NCI-H2196 treated with DMSO at 0.1 percent for 48 hours (cell line): Measurements from ENCODE around the gene CLSTN1.
A peak's percentile ranks its signal among the peaks of the same experiment; 100 is the strongest.
"Not testable (repeated sequence)": the region's sequence is repeated elsewhere in the genome, so short reads cannot be mapped to it uniquely, and the experiment has no call there.

Source experiments
- DNase-seq: peaks from one replicate; lab custom pipeline; 2025; ENCODE audit not compliant: unreplicated experiment; lab: John Stamatoyannopoulos, UW

The CLSTN1 gene

GRCh38 chr1:9801909-9802308, 21.9 kb downstream of the CLSTN1 start:
- DNase-seq, result no peak

DNA sequence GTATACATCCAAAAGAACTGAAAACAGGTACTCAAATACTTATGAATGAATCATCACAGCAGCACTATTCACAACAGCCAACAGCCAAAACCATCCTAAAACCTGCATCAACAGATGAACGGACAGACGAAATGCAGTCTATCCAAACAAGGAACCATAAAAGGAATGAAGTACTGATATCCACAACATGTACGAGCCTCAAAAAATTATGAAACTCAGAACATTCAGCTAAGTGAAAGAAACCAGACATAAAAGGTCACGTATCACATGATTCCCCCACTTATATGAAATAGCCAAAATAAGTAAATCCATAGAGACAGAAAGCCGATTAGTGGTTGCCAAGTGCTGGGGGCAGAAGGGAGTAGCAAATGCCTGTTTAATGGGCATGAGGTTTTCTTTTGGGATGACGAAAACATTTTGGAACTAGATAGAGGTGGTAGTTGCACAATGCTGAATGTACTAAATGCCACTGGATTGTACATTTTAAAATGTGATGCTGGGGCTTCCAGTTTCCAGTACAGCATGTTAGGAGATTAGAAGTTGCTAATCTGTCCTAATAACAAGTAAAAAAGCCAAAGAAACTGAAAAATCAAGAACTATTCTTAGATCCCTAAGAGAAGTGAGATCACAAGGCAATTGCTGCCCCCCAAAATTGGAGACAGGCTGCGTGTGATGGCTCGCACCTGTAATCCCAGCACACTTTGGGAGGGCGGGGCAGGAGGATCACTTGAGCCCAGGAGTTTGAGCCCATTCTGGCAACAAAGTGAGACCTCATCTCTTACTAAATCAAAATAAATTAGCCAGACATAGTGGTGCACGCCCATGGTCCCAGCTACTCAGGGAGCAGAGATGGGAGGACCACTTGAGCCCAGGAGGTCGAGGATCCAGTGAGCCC, 25.3 kb downstream of the CLSTN1 start:
- DNase-seq, result no peak

DNA sequence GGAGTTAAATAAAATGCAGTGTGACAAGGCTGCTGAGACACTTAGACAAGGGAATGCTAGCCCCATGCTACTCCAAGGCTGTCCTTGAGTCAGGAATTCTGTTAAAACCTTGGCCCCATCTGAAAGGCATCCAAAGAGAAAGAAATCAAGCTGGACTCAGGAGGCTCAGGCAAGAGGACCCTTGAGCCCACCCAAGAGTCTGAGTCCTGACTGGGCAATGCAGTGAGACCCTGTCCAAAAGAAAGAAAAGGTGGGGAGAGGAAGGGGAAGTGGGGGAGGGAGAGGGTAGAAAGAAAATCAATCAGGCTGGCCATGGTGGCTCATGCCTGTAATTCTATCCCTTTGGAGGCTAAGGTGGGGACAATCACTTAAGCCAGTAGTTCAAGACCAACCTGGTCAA, 26.7 kb downstream of the CLSTN1 start:
- no peak for DNase-seq

GRCh38 chr1:9794081-9794480, 29.7 kb downstream of the CLSTN1 start:
- no peak for DNase-seq

DNA sequence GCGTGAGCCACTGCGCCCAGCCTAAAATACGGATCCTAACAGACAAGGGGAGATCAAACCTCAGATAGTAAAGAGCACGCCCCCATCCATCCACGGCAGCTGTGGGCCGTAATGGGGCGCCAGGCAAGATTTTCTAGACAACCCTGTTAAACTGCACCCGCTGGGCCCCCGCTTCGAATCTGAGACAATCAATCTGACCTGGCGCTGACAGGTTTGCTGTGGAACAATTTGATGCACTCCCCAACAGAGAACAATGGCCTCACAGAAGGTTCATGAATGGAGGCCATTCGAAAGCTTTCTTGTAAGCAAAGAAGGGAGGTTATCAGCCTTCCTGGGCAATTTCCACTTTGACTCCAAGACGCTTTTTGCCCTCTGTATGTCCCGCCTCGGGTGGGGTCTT, 30.5 kb downstream of the CLSTN1 start:
- DNase-seq, result no peak

DNA sequence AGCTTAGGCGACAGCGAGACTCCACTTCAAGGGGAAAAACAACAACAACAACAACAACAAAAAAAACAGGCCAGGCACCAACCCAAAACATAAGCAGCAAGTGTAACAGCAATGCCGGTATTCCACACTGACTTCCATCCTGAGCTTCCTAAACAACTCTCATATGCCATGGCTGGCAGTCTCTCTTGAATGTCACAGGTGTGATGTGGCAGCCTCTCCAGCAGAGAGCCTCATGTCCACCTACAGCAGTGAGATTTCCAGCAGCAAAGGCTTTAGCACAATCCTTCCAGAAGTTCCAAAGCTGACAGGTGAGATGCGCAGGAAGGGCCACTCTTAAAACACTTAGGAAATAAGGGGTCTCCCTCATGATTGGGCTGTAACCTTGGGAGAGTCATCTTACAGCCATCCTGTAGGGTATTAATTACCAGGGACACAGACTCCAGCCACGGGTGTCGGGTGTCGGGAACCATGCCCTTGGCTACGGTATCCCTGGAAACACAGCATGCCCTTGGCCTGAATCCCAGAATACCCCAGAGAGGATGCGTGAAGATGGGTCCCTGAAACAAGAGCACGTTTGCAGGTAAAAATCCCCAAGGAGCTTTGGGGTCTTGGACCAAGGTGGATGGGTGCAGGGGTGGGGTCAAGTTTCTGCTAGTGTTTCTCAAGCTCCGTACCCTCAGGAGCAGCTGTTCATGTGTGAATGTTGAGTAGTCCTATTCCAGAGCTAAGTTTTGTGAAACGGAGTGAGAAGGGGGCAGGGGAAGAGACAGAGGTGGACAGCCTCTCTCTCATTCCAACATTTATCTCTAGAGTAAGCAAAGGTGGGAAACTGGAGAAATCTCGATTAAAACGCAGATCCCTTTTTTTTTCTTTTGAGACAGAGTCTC, 31.4 kb downstream of the CLSTN1 start:
- DNase-seq, result peak; percentile 91

- not testable (repeated sequence) for DNase-seq
Measured at GRCh38 chr1:9789700-9790099, 34.1 kb downstream of the CLSTN1 start.

DNA sequence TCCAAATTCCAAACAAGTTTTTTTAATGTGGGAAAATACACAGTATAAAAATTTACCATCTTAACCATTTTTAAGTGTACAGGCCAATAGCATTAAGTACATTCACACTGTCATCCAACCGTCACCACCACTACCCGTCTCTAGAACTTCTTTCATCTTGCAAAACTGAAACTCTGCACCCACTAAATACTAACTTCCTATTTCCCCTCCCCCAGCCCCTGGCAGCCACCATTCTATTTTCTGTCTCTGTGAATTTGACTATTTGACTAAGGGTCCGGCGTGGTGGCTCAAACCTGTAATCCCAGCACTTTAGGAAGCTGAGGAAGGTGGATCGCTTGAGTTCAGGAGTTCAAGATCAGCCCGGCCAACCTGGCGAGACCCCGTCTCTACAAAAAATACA, 36.1 kb downstream of the CLSTN1 start:
- no peak for DNase-seq

DNA sequence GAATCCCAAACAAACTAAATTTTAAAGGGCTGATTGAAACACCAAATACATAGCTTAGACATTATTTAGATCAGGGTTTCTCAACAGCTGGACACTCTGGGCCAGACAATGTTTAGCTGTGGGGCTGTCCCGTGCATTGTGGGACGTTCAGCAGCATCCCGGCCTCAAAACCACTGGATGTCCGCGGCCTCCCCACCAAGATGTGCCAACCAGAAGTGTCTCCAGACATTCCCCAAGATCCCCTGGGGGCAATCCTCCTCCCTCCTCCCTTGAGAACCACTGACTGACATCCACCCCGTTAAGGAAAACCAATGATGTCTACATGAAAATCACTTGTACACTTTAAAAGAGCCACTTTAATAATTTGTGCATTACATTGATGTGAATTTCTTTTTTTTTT, 38.4 kb downstream of the CLSTN1 start:
- no peak for DNase-seq

- peak; percentile 37 for DNase-seq
Measured at GRCh38 chr1:9784508-9785133, 39.1 kb downstream of the CLSTN1 start.

DNA sequence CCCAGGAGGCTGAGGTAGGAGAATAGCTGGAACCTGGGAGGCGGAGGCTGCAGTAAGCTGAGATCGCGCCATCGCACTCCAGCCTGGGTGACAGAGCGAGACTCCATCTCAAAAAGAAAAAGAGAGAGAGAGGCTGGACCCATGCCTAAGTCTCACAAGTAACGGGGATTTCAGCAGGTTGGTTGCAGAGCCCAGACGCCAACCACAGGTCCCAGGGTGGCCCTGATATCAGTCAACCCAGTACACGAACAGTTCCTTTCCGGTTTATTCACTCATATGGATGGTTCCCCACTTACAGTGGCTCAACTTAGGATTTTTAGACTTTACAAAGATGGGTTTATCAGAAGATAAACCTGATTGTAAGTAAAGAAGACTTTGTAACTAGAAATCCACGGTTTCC, 40.9 kb downstream of the CLSTN1 start:
- no peak for DNase-seq

DNA sequence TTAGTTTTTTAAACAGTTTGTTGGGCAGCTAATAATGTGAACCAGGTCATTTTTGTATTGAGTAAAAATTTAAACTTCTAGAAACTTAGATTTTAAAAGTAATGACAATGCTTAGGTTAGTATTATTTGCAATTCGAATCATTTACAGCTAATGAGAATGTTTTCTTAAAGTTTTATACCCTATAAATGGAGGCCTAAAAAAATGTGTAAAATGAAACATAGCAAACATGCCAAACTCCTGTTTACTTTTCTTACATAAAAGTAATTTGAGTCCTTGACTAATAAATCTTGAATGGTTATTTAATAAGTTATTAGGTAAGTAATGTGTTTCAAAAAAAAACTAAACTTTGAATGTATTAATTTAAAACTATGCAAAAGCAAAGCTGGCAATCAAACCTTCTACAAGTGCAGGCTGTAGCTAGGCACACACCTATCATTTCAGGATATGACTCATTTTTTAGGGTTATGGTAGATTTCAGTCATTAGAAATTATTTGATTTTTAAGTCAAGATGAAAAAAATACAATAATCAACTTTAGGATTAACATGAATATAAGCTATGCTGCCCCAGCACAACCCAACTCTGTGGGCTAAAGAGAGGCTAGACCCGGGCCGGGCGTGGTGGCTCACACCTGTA, 41.5 kb downstream of the CLSTN1 start:
- DNase-seq, result no peak

- DNase-seq, result no peak
Measured at GRCh38 chr1:9780554-9781110, 43.1 kb downstream of the CLSTN1 start.

DNA sequence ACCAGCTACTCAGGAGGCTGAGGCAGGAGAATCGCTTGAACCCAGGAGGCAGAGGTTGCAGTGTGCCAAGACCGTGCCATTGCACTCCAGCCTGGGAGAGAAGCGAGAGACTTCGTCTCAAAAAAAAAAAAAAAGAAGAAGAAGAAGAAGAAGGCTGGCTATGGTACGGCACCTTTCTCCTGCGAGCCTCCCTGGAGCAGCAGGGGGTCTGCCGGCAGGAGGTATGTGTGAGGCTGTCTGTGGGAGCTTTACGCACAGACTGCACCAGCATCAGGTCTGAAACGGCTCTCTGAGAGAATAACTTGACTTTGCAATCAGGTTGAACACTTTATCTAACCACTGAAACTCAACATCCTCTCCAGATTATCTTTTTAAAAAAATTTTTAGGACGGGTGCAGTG, 44.9 kb downstream of the CLSTN1 start:
- no peak for DNase-seq

DNA sequence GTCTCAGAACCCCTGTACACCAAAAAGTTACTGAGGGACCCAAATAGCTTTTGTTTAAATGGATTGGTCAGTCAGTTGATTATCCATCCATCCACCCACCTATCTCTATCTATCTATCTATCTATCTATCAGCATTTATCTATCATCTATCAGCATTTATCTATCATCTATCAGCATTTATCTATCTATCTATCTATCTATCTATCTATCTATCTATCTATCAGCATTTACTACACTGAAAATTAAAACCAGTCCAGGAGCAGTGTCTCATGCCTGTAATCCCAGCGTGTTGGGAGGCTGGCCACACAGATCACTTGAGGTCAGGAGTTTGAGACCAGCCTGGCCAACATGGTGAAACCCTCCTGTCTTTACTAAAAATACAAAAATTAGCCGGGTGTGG, 47.1 kb downstream of the CLSTN1 start:
- no peak for DNase-seq

GRCh38 chr1:9774712-9775679, 48.8 kb downstream of the CLSTN1 start:
- no peak for DNase-seq

DNA sequence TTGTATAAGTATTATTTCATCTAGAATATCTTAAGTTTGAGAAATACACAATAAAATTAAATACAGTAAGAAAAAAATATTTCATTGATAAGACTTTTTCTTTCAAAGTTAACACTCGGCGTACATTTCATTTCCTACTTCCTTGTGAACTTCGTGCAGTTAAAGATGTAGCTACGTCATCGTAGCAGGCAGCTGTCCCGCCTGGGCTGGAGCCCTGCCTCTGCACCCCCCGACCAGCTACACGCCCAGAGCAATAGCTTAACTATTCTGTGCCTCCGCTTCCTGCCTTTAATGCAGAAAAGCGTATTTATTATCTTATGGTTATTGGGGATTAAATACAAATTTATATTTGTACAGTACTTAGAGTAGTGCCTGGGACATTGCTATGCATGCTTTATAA, 53.5 kb downstream of the CLSTN1 start:
- DNase-seq, result no peak

GRCh38 chr1:9768983-9769382, 54.8 kb downstream of the CLSTN1 start:
- no peak for DNase-seq

DNA sequence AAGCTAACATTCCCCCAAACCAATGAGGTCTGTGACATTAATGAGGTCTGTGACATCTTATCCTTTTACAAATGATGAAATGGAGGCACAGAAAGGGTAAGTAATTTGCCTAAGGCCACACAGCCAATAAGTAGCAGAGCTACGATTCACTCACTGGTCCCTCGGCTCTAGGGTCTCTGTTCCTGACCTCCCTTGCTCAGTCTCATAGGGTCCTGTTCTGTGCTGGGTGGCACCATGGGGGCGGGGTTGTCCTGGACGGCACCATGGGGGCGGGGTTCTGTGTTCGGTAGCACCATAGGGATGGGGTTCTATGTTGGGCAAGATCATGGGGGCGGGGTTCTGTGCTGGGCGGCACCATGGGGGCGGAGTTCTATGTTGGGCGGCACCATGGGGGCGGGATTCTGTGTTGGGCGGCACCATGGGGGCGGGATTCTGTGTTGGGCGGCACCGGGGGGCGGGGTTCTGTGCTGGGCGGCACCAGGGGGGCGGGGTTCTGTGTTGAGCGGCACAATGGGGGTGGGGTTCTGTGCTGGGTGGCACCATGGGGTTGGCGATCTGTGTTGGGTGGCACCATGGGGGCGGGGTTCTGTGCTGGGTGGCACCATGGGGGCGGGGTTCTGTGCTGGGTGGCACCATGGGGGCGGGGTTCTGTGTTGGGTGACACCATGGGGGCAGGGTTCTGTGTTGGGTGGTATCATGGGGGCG, 55.6 kb downstream of the CLSTN1 start:
- DNase-seq, result no peak
